SK-N-MC (cell line): ENCODE data around the gene CASTOR1.

Source experiments
- DNase-seq: peaks from one replicate; pipeline ENCODE4 v3.0.0-alpha.2; 2011; ENCODE audit warnings: low read depth, low spot score
- H3K27ac ChIP-seq: fragments of 200-600 bp; sonication (generic); 2 replicates; pipeline ENCODE4 v1.5.1; 2016; ENCODE audit warnings: mixed run types
- H3K36me3 ChIP-seq: fragments of 200-600 bp; sonication (generic); 2 replicates; pipeline ENCODE4 v1.6.1; 2017; ENCODE audit warnings: antibody characterized with exemption, low read length, mixed read lengths; ENCODE audit not compliant: insufficient read depth
- H3K4me3 ChIP-seq: fragments of 200-600 bp; sonication (generic); 2 replicates; pipeline ENCODE4 v1.5.1; 2016
- H3K9ac ChIP-seq: fragments of 200-600 bp; sonication (generic); 2 replicates; pipeline ENCODE4 v1.8.0; 2017; ENCODE audit warnings: mixed run types, mixed read lengths; ENCODE audit not compliant: insufficient read length
- H3K9me3 ChIP-seq: fragments of 200-600 bp; sonication (generic); 2 replicates; pipeline ENCODE4 v1.6.1; 2017; ENCODE audit warnings: low read depth, mild to moderate bottlenecking, antibody characterized with exemption, low read length, moderate library complexity, mixed read lengths
- EZH2 ChIP-seq: fragments of 200-600 bp; sonication (generic); IDR thresholded peaks from one replicate; pipeline ENCODE4 v1.6.1; 2017; ENCODE audit warnings: antibody characterized with exemption
- FOXP2 ChIP-seq: optimal IDR thresholded peaks from 2 replicates; pipeline ENCODE3; 2011; ENCODE audit warnings: mild to moderate bottlenecking, moderate library complexity; ENCODE audit not compliant: insufficient read depth; ENCODE audit errors: extremely low read length, control extremely low read depth
- POLR2AphosphoS5 ChIP-seq: IDR thresholded peaks from 2 replicates; pipeline ENCODE4 v1.6.1; 2012; ENCODE audit warnings: mild to moderate bottlenecking, low read depth, low read length, borderline replicate concordance

The CASTOR1 gene

GRCh38 chr22:30323246-30323645 is 33.9 kb upstream of the CASTOR1 start:
- no peak for DNase-seq
- H3K9me3 ChIP-seq, result no peaks in the 10 kb centered on the region
- H3K4me3 ChIP-seq, result no peak overlapping the region
- no peak for TF ChIP-seq FOXP2
- no peak for TF ChIP-seq POLR2AphosphoS5
- no peak for TF ChIP-seq EZH2
- H3K36me3 ChIP-seq, result no peaks in the 10 kb centered on the region
- no peak overlapping the region for H3K9ac ChIP-seq
- no peak overlapping the region for H3K27ac ChIP-seq

GRCh38 chr22:30321461-30321860 is 32.2 kb upstream of the CASTOR1 start:
- H3K36me3 ChIP-seq, result no peaks in the 10 kb centered on the region
- no peak overlapping the region for H3K9ac ChIP-seq
- no peak overlapping the region for H3K4me3 ChIP-seq
- H3K27ac ChIP-seq, result no peak overlapping the region
- no peak for DNase-seq
- H3K9me3 ChIP-seq, result no peaks in the 10 kb centered on the region
- no peak for TF ChIP-seq POLR2AphosphoS5
- no peak for TF ChIP-seq FOXP2
- no peak for TF ChIP-seq EZH2

GRCh38 chr22:30320021-30320556 is 30.8 kb upstream of the CASTOR1 start:
- Histone ChIP-seq H3K4me3 (no peak overlapping the region), H3K9ac (no peak overlapping the region), H3K27ac (no peak overlapping the region), H3K36me3 (no peaks in the 10 kb centered on the region), H3K9me3 (no peaks in the 10 kb centered on the region)
- no peak for TF ChIP-seq EZH2
- no peak for TF ChIP-seq POLR2AphosphoS5
- no peak for TF ChIP-seq FOXP2
- DNase-seq, result no peak

- Histone ChIP-seq H3K4me3 (no peak overlapping the region), H3K36me3 (no peaks in the 10 kb centered on the region), H3K9me3 (no peaks in the 10 kb centered on the region), H3K27ac (no peak overlapping the region), H3K9ac (no peak overlapping the region)
- TF ChIP-seq EZH2 (no peak), POLR2AphosphoS5 (no peak), FOXP2 (no peak)
- no peak for DNase-seq
Observed at GRCh38 chr22:30318799-30319419, 29.6 kb upstream of the CASTOR1 start.

- H3K27ac ChIP-seq, result no peak overlapping the region
- no peak overlapping the region for H3K9ac ChIP-seq
- TF ChIP-seq POLR2AphosphoS5, result no peak
- TF ChIP-seq EZH2, result no peak
- TF ChIP-seq FOXP2, result no peak
- no peaks in the 10 kb centered on the region for H3K36me3 ChIP-seq
- no peak for DNase-seq
- H3K9me3 ChIP-seq, result no peaks in the 10 kb centered on the region
- no peak overlapping the region for H3K4me3 ChIP-seq
Observed at GRCh38 chr22:30317778-30318177, 28.5 kb upstream of the CASTOR1 start.

- H3K9ac ChIP-seq, result no peak overlapping the region
- H3K36me3 ChIP-seq, result no peaks in the 10 kb centered on the region
- H3K9me3 ChIP-seq, result no peaks in the 10 kb centered on the region
- DNase-seq, result no peak
- no peak overlapping the region for H3K4me3 ChIP-seq
- TF ChIP-seq EZH2 (no peak), POLR2AphosphoS5 (no peak), FOXP2 (no peak)
- no peak overlapping the region for H3K27ac ChIP-seq
Observed at GRCh38 chr22:30315962-30316576, 26.8 kb upstream of the CASTOR1 start.

GRCh38 chr22:30314915-30315314 is 25.6 kb upstream of the CASTOR1 start:
- Histone ChIP-seq H3K27ac (no peak overlapping the region), H3K36me3 (no peaks in the 10 kb centered on the region), H3K9ac (no peak overlapping the region), H3K9me3 (no peaks in the 10 kb centered on the region), H3K4me3 (no peak overlapping the region)
- DNase-seq, result no peak
- no peak for TF ChIP-seq FOXP2
- TF ChIP-seq EZH2, result no peak
- TF ChIP-seq POLR2AphosphoS5, result no peak

- H3K4me3 ChIP-seq, result no peak overlapping the region
- no peak for TF ChIP-seq FOXP2
- no peak for TF ChIP-seq EZH2
- TF ChIP-seq POLR2AphosphoS5, result no peak
- DNase-seq, result no peak
- H3K9me3 ChIP-seq, result no peaks in the 10 kb centered on the region
- no peak overlapping the region for H3K9ac ChIP-seq
- H3K27ac ChIP-seq, result no peak overlapping the region
- no peaks in the 10 kb centered on the region for H3K36me3 ChIP-seq
Observed at GRCh38 chr22:30313527-30314363, 24.4 kb upstream of the CASTOR1 start.
